A549 (cell line): Measurements from ENCODE around the gene TNRC18.

Source experiments
- CBX2 ChIP-seq: fragments of 200-600 bp; sonication (generic); IDR thresholded peaks from 2 replicates; pipeline ENCODE4 v1.6.1; 2016; ENCODE audit warnings: low read depth, mild to moderate bottlenecking, borderline replicate concordance
- CTCF ChIP-seq: fragments of >200 bp; sonication (Bioruptor Twin); formaldehyde crosslinking; IDR thresholded peaks from 3 replicates; pipeline ENCODE4 v1.5.1; 2016

- TF ChIP-seq CTCF, result no peak
- TF ChIP-seq CBX2, result no peak
Observed at GRCh38 chr7:5393748-5394147, 29.9 kb downstream of the TNRC18 start.
